Esophagus squamous epithelium (tissue), 4 donors: ENCODE measurements around the gene EMC8.

Experiments
- POLR2A ChIP-seq, 4 donors: fragments of 450-650 bp; IDR thresholded peaks; one replicate each; pipeline ENCODE4 v1.6.1; 2017; ENCODE audit warnings: antibody characterized with exemption in 4 of 4, mild to moderate bottlenecking in 4 of 4, moderate library complexity in 3 of 4
- TF ChIP-seq, protein P1 (sequence below), 6 experiments: fragments of 450-650 bp in 4 of 6; fragments of 200-600 bp in 2 of 6; sonication (generic) in 2 of 6; IDR thresholded peaks; one replicate each; pipeline ENCODE4 v1.5.1; 2016 to 2019; ENCODE audit warnings: antibody characterized with exemption in 6 of 6, mild to moderate bottlenecking in 4 of 6, moderate library complexity in 4 of 6

DNA sequence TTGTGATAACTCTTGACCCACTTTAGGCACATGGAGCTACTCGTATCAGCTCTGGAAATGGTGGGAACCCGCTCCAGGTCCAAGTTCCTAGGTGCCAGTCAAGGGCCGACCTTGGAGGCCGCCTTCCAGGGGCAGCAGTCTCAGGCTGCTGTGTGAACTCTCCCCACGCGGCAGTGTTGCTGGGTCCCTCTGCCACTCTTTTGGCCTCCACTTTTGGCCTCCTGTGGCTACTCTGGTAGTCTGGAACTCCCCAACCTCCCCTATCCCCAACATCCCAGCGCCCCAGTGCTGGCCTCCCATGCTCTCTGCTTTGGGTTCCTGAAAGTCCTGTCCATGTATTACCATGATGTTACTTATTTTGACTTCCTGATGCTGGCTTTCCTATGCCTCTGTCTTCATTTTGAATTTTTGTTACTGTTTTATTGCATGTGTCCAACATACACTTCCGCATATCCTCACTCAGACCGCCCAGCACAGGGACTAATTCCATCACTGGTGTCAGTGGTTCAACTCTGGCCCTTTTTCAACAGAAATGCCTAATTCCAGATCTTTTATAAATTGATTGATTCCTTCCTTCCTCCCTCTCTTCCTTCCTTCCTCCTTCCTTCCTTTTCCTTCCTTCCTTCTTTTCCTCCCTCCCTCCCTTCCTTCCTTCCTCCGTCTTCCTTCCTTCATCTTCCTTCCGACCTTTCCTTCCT is 44.3 kb upstream of the EMC8 start:
- TF ChIP-seq, protein P1, sequence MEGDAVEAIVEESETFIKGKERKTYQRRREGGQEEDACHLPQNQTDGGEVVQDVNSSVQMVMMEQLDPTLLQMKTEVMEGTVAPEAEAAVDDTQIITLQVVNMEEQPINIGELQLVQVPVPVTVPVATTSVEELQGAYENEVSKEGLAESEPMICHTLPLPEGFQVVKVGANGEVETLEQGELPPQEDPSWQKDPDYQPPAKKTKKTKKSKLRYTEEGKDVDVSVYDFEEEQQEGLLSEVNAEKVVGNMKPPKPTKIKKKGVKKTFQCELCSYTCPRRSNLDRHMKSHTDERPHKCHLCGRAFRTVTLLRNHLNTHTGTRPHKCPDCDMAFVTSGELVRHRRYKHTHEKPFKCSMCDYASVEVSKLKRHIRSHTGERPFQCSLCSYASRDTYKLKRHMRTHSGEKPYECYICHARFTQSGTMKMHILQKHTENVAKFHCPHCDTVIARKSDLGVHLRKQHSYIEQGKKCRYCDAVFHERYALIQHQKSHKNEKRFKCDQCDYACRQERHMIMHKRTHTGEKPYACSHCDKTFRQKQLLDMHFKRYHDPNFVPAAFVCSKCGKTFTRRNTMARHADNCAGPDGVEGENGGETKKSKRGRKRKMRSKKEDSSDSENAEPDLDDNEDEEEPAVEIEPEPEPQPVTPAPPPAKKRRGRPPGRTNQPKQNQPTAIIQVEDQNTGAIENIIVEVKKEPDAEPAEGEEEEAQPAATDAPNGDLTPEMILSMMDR (IDR thresholded peaks at IDR 0.05), result no peak
- TF ChIP-seq POLR2A (IDR thresholded peaks at IDR 0.05), result no peak
